Osteocyte (in vitro differentiated cells): ENCODE measurements around the gene MRPL55. TPM values are rescaled to one million over a fixed set of nuclear protein-coding genes. Genes with fewer than 3 reads are reported as not detected.

Experiments
- DNase-seq: peaks from one replicate; pipeline ENCODE4 v3.0.0; 2021; ENCODE audit warnings: mixed read lengths; ENCODE audit not compliant: unreplicated experiment; ENCODE audit errors: extremely low spot score
- H3K27ac Mint-ChIP-seq: one replicate; pipeline ENCODE4 v1.8.0; 2021; ENCODE audit warnings: mild to moderate bottlenecking, mixed read lengths; ENCODE audit not compliant: unreplicated experiment
- H3K27me3 Mint-ChIP-seq: one replicate; pipeline ENCODE4 v1.8.0; 2021; ENCODE audit warnings: mixed read lengths; ENCODE audit not compliant: unreplicated experiment
- H3K36me3 Mint-ChIP-seq: one replicate; pipeline ENCODE4 v1.8.0; 2021; ENCODE audit warnings: mixed read lengths; ENCODE audit not compliant: unreplicated experiment
- H3K4me1 Mint-ChIP-seq: one replicate; pipeline ENCODE4 v1.8.0; 2021; ENCODE audit warnings: mixed read lengths; ENCODE audit not compliant: unreplicated experiment
- H3K4me3 Mint-ChIP-seq: one replicate; pipeline ENCODE4 v1.8.0; 2021; ENCODE audit warnings: mild to moderate bottlenecking, moderate library complexity, mixed read lengths; ENCODE audit not compliant: unreplicated experiment
- H3K9me3 Mint-ChIP-seq: one replicate; pipeline ENCODE4 v1.8.0; 2021; ENCODE audit warnings: mixed read lengths; ENCODE audit not compliant: unreplicated experiment
- total RNA-seq: library from RNA; stranded (reverse); gene quantifications from 2 replicates; pipeline ENCODE4 v1.2.1, GENCODE V29; 2021
- TF ChIP-seq, protein P1 (sequence below): fragments of 200-600 bp; sonication (generic); IDR thresholded peaks from 2 replicates; pipeline ENCODE4 v1.5.0; 2021; ENCODE audit warnings: antibody characterized with exemption, mild to moderate bottlenecking, moderate library complexity

MRPL55 gene
- total RNA-seq, 1 donor from 2014 or later = 46.1 TPM

DNA sequence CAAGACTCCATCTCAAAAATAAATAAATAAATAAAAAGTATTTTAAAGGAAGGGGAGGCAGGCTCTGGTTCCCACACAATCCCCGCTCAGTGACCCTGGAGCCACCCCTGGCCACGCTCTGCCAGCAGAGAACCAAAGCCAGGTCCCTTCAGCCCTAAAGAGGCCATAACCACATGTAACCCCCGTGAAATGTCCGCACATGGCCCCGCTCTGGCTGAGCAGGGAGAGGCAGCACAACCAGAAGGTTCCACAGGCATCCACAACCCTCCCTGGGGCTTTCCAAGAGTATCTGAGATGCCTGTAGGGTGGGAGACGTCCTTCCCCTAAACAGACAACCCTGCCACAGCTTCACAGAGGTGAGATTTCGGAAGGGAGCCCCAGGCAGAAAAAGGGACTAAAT, 28.0 kb downstream of the MRPL55 start:
- peaks cover 29% of the 10 kb centered on the region for H3K4me1 Mint-ChIP-seq
- H3K36me3 Mint-ChIP-seq = no peaks in the 10 kb centered on the region
- no peak overlapping the region for H3K27ac Mint-ChIP-seq
- TF ChIP-seq, protein P1, sequence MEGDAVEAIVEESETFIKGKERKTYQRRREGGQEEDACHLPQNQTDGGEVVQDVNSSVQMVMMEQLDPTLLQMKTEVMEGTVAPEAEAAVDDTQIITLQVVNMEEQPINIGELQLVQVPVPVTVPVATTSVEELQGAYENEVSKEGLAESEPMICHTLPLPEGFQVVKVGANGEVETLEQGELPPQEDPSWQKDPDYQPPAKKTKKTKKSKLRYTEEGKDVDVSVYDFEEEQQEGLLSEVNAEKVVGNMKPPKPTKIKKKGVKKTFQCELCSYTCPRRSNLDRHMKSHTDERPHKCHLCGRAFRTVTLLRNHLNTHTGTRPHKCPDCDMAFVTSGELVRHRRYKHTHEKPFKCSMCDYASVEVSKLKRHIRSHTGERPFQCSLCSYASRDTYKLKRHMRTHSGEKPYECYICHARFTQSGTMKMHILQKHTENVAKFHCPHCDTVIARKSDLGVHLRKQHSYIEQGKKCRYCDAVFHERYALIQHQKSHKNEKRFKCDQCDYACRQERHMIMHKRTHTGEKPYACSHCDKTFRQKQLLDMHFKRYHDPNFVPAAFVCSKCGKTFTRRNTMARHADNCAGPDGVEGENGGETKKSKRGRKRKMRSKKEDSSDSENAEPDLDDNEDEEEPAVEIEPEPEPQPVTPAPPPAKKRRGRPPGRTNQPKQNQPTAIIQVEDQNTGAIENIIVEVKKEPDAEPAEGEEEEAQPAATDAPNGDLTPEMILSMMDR = no peak
- no peaks in the 10 kb centered on the region for H3K27me3 Mint-ChIP-seq
- no peaks in the 10 kb centered on the region for H3K9me3 Mint-ChIP-seq
- DNase-seq = no peak
- peak overlapping the region; percentile 74 for H3K4me3 Mint-ChIP-seq

DNA sequence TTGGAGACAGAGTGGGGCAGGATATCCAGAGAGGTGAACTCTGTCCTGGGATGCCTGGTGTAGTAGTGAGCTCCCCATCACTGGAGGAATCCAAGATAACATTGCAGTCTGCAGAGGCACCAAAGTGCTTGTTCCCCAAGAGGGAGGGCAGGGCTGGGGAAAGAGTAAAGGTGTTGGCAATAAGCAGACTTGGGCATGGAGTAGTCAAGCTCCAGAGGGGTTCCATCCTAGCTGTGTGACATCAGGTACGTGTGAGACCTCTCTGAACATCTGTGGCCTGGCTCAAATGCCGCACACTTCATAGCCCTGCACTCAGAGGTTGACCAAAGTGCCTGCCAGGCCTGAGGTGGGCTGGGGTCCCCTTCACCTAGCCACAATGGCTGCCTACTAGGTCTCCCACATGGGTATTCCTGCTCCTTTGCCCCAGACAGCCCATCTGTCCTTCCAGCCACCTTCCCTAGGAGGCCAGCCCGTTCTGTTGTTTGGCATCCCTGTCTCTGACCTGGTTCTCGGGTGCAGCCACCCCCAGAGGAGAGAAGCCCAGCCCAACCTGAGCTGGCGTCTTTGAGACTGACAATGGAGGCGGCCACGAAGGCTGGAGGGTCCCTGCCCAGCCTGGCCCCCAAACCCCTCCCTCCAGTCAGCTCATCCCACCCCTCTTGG, 29.4 kb downstream of the MRPL55 start:
- Mint-ChIP-seq H3K36me3 (no peaks in the 10 kb centered on the region), H3K27ac (no peak overlapping the region), H3K4me3 (no peak overlapping the region), H3K9me3 (no peaks in the 10 kb centered on the region), H3K27me3 (no peaks in the 10 kb centered on the region), H3K4me1 (peaks cover 16% of the 10 kb centered on the region)
- TF ChIP-seq, protein P1 = no peak
- no peak for DNase-seq

DNA sequence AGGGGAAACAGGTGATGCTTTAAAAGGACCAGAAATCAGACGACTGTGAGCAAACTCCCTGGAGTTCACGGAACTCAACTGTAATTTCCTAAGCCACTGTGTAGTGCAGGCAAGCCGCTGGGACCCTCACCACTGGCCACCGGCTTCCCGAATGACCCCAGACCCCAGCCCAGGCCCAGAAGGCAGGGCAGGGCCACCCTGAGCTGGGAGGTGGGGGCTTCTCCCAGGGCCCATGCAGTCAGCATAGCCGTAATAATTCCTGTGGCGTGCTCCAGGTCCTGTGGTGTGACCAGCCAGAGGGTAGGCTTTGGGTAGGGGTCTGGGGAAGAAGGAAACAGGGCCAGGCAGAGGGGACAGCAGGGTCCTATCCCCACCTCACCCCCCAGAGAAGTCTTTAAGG, 30.1 kb downstream of the MRPL55 start:
- H3K4me1 Mint-ChIP-seq = peaks cover 8% of the 10 kb centered on the region
- no peaks in the 10 kb centered on the region for H3K36me3 Mint-ChIP-seq
- no peak for DNase-seq
- TF ChIP-seq, protein P1 = no peak
- no peak overlapping the region for H3K4me3 Mint-ChIP-seq
- no peaks in the 10 kb centered on the region for H3K27me3 Mint-ChIP-seq
- no peaks in the 10 kb centered on the region for H3K9me3 Mint-ChIP-seq
- H3K27ac Mint-ChIP-seq = no peak overlapping the region

DNA sequence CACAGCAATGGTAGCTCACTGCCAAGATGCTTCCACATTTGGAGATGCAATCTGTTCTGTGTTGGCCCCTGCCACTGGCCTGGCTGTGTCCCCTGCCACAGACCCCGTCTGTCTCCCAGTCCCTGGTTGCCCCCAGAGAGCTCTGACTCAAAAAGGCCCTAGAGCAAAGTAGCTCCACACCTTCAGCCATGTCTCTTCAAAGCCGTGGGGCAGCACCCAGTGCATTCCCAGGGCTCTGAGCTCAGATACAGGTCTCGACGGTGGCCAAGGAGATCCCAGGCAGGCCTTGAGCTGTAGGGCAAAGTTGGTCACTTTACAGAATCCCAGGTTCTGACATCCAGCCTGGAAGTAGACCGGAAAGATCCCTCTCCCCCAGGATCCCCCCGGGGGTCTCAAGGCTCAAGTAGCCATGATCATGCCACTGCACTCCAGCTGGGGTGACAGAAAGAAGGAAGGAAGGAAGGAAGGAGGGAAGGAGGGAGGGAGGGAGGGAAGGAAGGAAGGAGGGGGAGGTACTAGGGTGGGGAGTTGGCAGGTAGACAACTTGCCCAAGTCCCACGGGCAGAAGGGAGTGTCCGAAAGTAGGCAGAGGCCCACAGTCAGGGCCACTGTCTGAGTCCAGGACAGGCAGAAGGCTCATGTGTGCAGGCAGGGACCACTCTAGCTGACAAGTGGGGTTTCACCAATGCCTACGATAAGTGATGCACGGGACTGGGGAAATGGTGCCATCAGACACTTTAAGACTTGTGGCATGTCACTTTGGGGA, 31.4 kb downstream of the MRPL55 start:
- no peaks in the 10 kb centered on the region for H3K27me3 Mint-ChIP-seq
- H3K4me3 Mint-ChIP-seq = no peak overlapping the region
- H3K4me1 Mint-ChIP-seq = peaks cover 6% of the 10 kb centered on the region
- H3K36me3 Mint-ChIP-seq = no peaks in the 10 kb centered on the region
- DNase-seq = no peak
- H3K9me3 Mint-ChIP-seq = no peaks in the 10 kb centered on the region
- TF ChIP-seq, protein P1 = no peak
- no peak overlapping the region for H3K27ac Mint-ChIP-seq

DNA sequence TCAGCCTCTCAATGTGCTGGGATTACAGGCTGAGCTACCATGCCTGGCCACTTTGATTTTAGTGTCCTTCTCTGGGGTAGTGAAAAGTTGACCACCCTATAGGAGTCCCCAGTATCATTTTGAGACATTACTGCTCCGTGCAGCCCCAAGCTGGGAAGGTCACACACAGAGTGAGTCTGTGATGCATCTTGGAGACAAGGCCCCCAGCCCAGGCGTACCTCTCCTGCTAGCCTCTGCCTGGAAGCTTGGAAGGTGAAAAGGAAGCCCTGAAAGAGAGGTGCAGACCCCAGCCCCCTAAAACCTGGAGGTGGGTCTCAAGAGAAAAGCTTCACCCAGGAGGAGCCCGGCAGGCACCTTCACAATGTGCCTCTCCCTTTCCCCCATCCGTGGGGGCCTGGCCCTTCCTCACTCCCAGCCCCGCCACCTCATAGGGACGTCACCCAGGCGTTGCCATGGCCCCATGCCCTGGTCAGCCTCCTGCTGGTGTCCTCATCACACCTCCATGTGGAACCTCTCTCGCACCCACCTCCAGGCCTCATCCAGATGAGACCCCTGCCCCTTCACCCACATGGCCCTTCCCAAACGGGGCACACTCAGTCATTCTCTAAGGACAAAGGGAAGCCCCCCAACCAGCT, 32.2 kb downstream of the MRPL55 start:
- H3K27ac Mint-ChIP-seq = no peak overlapping the region
- no peak overlapping the region for H3K4me3 Mint-ChIP-seq
- no peaks in the 10 kb centered on the region for H3K36me3 Mint-ChIP-seq
- no peaks in the 10 kb centered on the region for H3K27me3 Mint-ChIP-seq
- peaks cover 6% of the 10 kb centered on the region for H3K4me1 Mint-ChIP-seq
- no peaks in the 10 kb centered on the region for H3K9me3 Mint-ChIP-seq
- no peak for DNase-seq
- TF ChIP-seq, protein P1 = no peak
